ENCODE data around the gene ZNF746. TPM values are rescaled to one million over a fixed set of nuclear protein-coding genes. Genes with fewer than 3 reads are reported as not detected.

The ZNF746 gene
- total RNA-seq (2021; ENCODE audit: unreplicated experiment) (22.2 TPM), Bru-seq, nascent RNA (percentile 84 among the genes with signal in this experiment), BruChase-seq, experiment 1, labeled RNA remaining after a 2-hour chase (percentile 86 among the genes with signal in this experiment), BruChase-seq, experiment 2, labeled RNA remaining after a 6-hour chase (percentile 72 among the genes with signal in this experiment)
- 19.0 TPM for polyA plus RNA-seq (2012; ENCODE audit: insufficient read length)
- long read RNA-seq, transcript ZNF746-205 (7 exons, 3,949 nt): major isoform, 10 of 66 reads
- long read RNA-seq, partial matches to known transcripts: 6 of 66 reads
- long read RNA-seq, other reads (novel, unspliced or antisense): 47 of 66 reads

GRCh38 chr7:149497467-149498261 lies at the start of gene ZNF746:
ZNF746 (minus strand) TSS chr7:149497809; CDS start chr7:149497536, 273 bp downstream.
- peak within 1 kb of the TSS; percentile 76 for H3K27ac ChIP-seq (ENCODE audit: low read length)
- no TSS peak for BruUV-seq (replicated peaks)
- ChIA-PET POLR2A (no interaction called here), CTCF (no interaction called here)
- no peaks in the 10 kb centered on the region for H3K36me3 ChIP-seq (ENCODE audit: control insufficient read depth, insufficient read depth, low read length)
- H3K9me3 ChIP-seq (ENCODE audit: control insufficient read depth, insufficient read depth, low read depth, low read length): no peaks in the 10 kb centered on the region
- ATAC-seq: peak; percentile 97
- intact Hi-C loops (cut with micrococcal nuclease; ENCODE audit: unreplicated experiment): no loop called here
- TF ChIP-seq SIN3A (IDR thresholded peaks at IDR 0.05; ENCODE audit: borderline replicate concordance, insufficient read depth, low read depth, low read length): peak; percentile 76; the same call in 1 of the 2 replicates
- peak; percentile 54; the same call in 1 of the 2 replicates for TF ChIP-seq POLR2AphosphoS5 (IDR thresholded peaks at IDR 0.05; ENCODE audit: low read depth, low read length)
- TF ChIP-seq, protein P1, sequence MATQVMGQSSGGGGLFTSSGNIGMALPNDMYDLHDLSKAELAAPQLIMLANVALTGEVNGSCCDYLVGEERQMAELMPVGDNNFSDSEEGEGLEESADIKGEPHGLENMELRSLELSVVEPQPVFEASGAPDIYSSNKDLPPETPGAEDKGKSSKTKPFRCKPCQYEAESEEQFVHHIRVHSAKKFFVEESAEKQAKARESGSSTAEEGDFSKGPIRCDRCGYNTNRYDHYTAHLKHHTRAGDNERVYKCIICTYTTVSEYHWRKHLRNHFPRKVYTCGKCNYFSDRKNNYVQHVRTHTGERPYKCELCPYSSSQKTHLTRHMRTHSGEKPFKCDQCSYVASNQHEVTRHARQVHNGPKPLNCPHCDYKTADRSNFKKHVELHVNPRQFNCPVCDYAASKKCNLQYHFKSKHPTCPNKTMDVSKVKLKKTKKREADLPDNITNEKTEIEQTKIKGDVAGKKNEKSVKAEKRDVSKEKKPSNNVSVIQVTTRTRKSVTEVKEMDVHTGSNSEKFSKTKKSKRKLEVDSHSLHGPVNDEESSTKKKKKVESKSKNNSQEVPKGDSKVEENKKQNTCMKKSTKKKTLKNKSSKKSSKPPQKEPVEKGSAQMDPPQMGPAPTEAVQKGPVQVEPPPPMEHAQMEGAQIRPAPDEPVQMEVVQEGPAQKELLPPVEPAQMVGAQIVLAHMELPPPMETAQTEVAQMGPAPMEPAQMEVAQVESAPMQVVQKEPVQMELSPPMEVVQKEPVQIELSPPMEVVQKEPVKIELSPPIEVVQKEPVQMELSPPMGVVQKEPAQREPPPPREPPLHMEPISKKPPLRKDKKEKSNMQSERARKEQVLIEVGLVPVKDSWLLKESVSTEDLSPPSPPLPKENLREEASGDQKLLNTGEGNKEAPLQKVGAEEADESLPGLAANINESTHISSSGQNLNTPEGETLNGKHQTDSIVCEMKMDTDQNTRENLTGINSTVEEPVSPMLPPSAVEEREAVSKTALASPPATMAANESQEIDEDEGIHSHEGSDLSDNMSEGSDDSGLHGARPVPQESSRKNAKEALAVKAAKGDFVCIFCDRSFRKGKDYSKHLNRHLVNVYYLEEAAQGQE (IDR thresholded peaks at IDR 0.05; ENCODE audit: insufficient read depth in 1 of 2, low read depth in 2 of 2, low read length in 1 of 2): no peak
- TF ChIP-seq TCF7L2 (IDR thresholded peaks at IDR 0.05; ENCODE audit: low read depth, low read length): no peak
- TF ChIP-seq, protein P2, sequence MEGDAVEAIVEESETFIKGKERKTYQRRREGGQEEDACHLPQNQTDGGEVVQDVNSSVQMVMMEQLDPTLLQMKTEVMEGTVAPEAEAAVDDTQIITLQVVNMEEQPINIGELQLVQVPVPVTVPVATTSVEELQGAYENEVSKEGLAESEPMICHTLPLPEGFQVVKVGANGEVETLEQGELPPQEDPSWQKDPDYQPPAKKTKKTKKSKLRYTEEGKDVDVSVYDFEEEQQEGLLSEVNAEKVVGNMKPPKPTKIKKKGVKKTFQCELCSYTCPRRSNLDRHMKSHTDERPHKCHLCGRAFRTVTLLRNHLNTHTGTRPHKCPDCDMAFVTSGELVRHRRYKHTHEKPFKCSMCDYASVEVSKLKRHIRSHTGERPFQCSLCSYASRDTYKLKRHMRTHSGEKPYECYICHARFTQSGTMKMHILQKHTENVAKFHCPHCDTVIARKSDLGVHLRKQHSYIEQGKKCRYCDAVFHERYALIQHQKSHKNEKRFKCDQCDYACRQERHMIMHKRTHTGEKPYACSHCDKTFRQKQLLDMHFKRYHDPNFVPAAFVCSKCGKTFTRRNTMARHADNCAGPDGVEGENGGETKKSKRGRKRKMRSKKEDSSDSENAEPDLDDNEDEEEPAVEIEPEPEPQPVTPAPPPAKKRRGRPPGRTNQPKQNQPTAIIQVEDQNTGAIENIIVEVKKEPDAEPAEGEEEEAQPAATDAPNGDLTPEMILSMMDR (IDR thresholded peaks at IDR 0.05): peak; percentile 91
- no peak for DNase-seq (ENCODE audit: low read depth, low spot score)
- 0 out of 2 replicates have a peak, but pooled peaks cover 4% of the 10 kb centered on the region for H3K4me1 ChIP-seq (ENCODE audit: control insufficient read depth, insufficient read depth, low read length)
- peak within 1 kb of the TSS; percentile 54 to 69 for H3K4me3 ChIP-seq (ENCODE audit: low read depth in 2 of 2, low read length in 2 of 2)
- in situ Hi-C loops (cut with HindIII; ENCODE audit: low pct_unique_long_range_greater_than_20kb, low sequenced_read_pairs): no loop called here
- no peaks in the 10 kb centered on the region for H3K27me3 ChIP-seq (ENCODE audit: control insufficient read depth, insufficient read depth, low read length)

DNA sequence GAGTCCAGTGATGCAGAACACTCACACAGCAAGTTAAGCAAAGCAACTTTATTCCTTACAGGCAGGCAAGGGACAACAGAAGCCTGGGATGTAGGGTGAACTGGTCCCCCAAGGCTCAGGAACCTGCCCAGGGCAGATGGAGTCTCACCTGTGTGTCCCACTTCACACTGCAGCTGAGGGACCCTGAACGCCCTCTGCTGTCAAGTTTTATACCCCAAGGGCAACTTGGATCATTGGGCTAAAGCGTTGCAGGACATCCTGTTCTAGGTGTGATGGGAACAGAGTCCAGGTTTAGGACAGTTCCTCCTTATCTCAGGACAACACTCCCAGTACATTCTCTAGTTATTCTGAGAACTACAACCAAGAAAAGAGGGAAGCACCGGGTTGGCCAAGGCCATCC lies 49.5 kb upstream of the ZNF746 start:
- BruUV-seq (replicated peaks): no TSS peak
- H3K27me3 ChIP-seq (ENCODE audit: control insufficient read depth, insufficient read depth, low read length): no peaks in the 10 kb centered on the region
- ATAC-seq (no peak), DNase-seq (ENCODE audit: low read depth, low spot score) (no peak)
- peaks cover 10% of the 10 kb centered on the region; the same call in 1 of the 2 replicates for H3K36me3 ChIP-seq (ENCODE audit: control insufficient read depth, insufficient read depth, low read length)
- H3K4me1 ChIP-seq (ENCODE audit: control insufficient read depth, insufficient read depth, low read length): no peaks in the 10 kb centered on the region
- in situ Hi-C loops (cut with HindIII; ENCODE audit: low pct_unique_long_range_greater_than_20kb, low sequenced_read_pairs) (no loop called here), intact Hi-C loops (cut with micrococcal nuclease; ENCODE audit: unreplicated experiment) (no loop called here)
- no peak overlapping the region for H3K4me3 ChIP-seq (ENCODE audit: low read depth in 2 of 2, low read length in 2 of 2)
- ChIA-PET CTCF (no interaction called here), POLR2A (interaction anchor here (0.6 kb wide), 1 partner anchor 8 kb away, joined by 3 read pairs; no protein-coding TSS in a partner anchor)
- no peak for TF ChIP-seq TCF7L2 (IDR thresholded peaks at IDR 0.05; ENCODE audit: low read depth, low read length)
- no peak for TF ChIP-seq POLR2AphosphoS5 (IDR thresholded peaks at IDR 0.05; ENCODE audit: low read depth, low read length)
- TF ChIP-seq, protein P2 (IDR thresholded peaks at IDR 0.05): 0 out of 2 replicates have a peak, but pooled peaks have one; percentile 17
- TF ChIP-seq, protein P1 (IDR thresholded peaks at IDR 0.05; ENCODE audit: insufficient read depth in 1 of 2, low read depth in 2 of 2, low read length in 1 of 2): no peak
- no peak for TF ChIP-seq SIN3A (IDR thresholded peaks at IDR 0.05; ENCODE audit: borderline replicate concordance, insufficient read depth, low read depth, low read length)
- H3K27ac ChIP-seq (ENCODE audit: low read length): no peak overlapping the region
- no peaks in the 10 kb centered on the region for H3K9me3 ChIP-seq (ENCODE audit: control insufficient read depth, insufficient read depth, low read depth, low read length)
